D721Med (cell line): ENCODE measurements around the gene SLC5A11.

Source experiments
- DNase-seq: peaks from one replicate; pipeline ENCODE4 v3.0.0; 2011; ENCODE audit warnings: low spot score; ENCODE audit not compliant: insufficient read length
- FAIRE-seq: peaks from 2 replicates; lab custom pipeline; 2011; peaks lifted over from hg19 to GRCh38; lab: Jason Lieb, UNC
- TF ChIP-seq, protein P1 (sequence below): IDR thresholded peaks from 2 replicates; pipeline ENCODE4 v1.5.1; 2012; ENCODE audit warnings: mild to moderate bottlenecking, control low read depth; ENCODE audit not compliant: insufficient read depth; ENCODE audit errors: missing control alignments

The SLC5A11 gene

DNA sequence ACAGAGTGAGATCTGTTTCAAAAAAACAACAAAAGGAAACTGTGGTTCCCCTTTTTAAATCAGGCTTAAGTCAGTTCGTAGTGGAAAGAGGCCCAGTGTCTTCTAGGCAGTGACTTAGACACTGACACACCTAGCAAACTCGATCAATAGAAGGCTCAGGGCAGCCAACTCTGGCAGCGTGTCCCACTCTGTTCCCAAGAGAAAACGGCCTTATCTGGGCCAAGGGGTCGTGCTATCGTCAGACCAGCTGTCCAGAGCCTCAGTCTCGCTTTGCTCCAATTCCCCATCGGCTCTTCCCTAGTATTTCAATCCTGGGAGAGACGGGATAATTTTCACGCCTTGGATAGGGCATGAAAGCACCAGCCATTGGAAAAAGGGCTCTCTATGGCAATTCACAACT, 72.9 kb downstream of the SLC5A11 start:
- DNase-seq (no peak), FAIRE-seq (no peak)
- TF ChIP-seq, protein P1, sequence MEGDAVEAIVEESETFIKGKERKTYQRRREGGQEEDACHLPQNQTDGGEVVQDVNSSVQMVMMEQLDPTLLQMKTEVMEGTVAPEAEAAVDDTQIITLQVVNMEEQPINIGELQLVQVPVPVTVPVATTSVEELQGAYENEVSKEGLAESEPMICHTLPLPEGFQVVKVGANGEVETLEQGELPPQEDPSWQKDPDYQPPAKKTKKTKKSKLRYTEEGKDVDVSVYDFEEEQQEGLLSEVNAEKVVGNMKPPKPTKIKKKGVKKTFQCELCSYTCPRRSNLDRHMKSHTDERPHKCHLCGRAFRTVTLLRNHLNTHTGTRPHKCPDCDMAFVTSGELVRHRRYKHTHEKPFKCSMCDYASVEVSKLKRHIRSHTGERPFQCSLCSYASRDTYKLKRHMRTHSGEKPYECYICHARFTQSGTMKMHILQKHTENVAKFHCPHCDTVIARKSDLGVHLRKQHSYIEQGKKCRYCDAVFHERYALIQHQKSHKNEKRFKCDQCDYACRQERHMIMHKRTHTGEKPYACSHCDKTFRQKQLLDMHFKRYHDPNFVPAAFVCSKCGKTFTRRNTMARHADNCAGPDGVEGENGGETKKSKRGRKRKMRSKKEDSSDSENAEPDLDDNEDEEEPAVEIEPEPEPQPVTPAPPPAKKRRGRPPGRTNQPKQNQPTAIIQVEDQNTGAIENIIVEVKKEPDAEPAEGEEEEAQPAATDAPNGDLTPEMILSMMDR, result no peak

DNA sequence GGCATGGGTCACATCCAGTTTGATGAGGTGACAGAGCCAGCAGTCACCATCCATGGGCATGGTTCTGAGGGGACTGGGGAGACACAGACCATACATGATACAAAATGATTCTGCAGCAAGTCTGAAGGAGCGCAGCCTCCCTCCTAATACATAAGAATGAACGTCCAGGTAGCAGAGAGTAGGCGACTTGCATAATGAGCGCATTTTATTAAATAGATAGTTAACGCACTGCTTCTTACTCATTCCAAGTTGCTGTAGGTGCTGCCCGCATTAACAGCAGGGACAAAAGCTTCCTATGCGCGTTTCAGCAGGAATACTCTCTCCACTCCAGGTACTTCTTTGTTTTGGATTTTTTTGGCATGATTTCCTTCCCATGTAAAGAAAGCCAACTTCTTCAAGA, 73.8 kb downstream of the SLC5A11 start:
- TF ChIP-seq, protein P1, result no peak
- FAIRE-seq (no peak), DNase-seq (no peak)

DNA sequence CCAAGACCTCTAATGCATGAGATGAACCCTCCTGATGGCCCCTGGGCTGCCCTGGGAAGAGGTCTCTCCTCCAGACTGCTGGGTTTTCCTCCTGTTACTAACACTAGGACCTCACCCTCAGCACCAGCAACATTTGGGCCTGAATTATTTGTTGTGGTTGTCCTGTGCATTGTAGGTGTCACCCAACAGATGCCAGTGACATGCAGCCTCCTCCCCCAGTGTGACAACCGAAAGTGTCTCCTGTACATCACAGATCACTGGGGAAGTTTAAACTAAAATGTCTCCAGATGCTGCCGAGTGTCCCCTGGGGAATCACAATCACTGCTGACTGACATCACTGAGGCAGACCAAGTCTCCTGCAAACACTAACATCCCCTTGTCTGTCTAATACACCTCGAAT, 74.8 kb downstream of the SLC5A11 start:
- DNase-seq, result no peak
- FAIRE-seq, result no peak
- TF ChIP-seq, protein P1, result no peak

DNA sequence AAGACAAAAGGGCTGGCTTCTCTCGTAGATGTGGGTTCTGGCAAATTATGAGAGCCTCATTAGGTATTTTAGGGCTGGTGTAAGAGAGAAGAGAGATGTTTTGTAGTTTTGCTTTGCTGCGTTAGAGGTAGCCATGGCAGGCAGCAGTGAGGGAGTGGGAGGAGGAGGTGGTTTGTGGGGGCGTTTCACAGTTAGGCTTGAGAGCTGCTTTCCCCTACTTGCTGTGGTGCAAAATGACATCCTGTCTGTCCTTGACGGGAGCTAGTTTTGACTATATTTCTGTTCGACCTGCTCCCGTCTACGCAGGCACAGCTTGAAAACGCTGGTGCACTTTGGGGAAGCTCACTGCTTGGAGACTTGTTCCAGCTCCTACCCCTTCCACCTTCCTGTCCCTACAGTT, 75.5 kb downstream of the SLC5A11 start:
- FAIRE-seq (no peak), DNase-seq (no peak)
- TF ChIP-seq, protein P1, result no peak

DNA sequence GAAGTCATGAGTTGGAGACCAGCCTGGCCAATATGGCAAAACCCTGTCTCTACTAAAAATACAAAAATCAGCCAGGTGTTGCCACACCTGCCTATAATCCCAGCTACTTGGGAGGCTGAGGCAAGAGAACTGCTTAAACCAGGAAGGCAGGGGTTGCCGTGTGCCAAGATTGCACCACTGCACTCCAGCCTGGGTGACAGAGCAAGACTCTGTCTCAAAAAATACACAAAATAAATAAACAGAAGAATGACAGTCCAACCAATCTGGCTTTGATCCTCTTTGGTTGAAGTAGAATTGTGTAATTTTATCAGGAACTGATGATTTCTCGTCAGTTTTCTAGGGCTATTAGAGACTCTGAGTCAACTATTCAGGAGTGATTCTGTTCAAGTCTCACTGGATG, 79.4 kb downstream of the SLC5A11 start:
- FAIRE-seq (no peak), DNase-seq (no peak)
- TF ChIP-seq, protein P1, result no peak

DNA sequence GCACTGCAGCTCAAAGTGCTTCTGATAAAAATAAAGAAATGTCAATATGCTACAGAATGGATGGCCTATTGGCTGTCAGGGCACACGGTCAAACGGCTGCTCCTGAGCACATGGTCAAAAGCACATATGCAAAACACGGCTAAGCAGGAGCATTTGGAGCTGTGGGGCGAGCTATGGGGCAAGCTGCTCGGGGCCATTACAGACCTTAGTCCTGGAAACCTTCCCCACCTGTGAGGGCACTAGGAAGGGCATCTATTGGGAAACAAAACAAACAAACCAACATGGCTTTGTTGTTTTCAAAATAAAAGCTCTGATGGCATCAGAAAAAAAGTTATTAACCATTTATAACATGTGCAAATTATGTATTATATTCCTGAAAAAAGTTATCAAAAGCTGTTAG, 83.6 kb downstream of the SLC5A11 start:
- DNase-seq, result no peak
- no peak for FAIRE-seq
- TF ChIP-seq, protein P1, result no peak

DNA sequence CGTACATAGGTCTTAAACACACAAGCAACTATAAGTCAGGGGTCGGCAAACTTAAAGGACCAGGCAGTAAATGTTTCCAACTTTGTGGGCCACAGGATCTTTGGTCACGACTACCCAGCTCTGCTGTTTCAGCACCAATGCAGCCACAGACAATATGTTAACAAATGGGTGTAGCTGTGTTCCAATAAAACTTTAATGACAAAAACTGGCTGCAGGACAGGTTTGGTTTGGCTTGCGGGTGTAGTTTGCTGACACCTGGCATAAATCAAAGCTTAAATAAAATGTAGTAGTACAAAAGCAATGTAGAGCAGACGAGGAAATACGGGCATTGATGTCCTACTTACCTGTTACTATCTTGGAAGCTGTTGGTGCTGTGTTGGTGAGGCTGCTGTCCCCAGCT, 84.7 kb downstream of the SLC5A11 start:
- DNase-seq (no peak), FAIRE-seq (no peak)
- TF ChIP-seq, protein P1, result no peak
